Type B pancreatic cell (in vitro differentiated cells): ENCODE data around the gene PRAMEF18. TPM values are rescaled to one million over a fixed set of nuclear protein-coding genes. Genes with fewer than 3 reads are reported as not detected.
"Not testable (repeated sequence)": the region's sequence is repeated elsewhere in the genome, so short reads cannot be mapped to it uniquely, and the experiment has no call there.

Source experiments
- DNase-seq: peaks from one replicate; pipeline ENCODE4 v3.0.0; 2021; ENCODE audit warnings: mixed read lengths; ENCODE audit not compliant: unreplicated experiment; ENCODE audit errors: extremely low spot score
- H3K27ac Mint-ChIP-seq: 2 replicates; pipeline ENCODE4 v1.8.0; 2021; ENCODE audit warnings: mild to moderate bottlenecking, mixed read lengths
- H3K27me3 Mint-ChIP-seq: 2 replicates; pipeline ENCODE4 v1.8.0; 2021; ENCODE audit warnings: mixed read lengths
- H3K36me3 Mint-ChIP-seq: 2 replicates; pipeline ENCODE4 v1.8.0; 2021; ENCODE audit warnings: mixed read lengths
- H3K4me1 Mint-ChIP-seq: one replicate; pipeline ENCODE4 v1.8.0; 2021; ENCODE audit warnings: mixed read lengths; ENCODE audit not compliant: unreplicated experiment
- H3K4me3 Mint-ChIP-seq: 2 replicates; pipeline ENCODE4 v1.8.0; 2021; ENCODE audit warnings: mild to moderate bottlenecking, mixed read lengths
- H3K9me3 Mint-ChIP-seq: 2 replicates; pipeline ENCODE4 v1.8.0; 2021; ENCODE audit warnings: mixed read lengths
- total RNA-seq: library from RNA; stranded (reverse); gene quantifications from 2 replicates; pipeline ENCODE4 v1.2.1, GENCODE V29; 2021; ENCODE audit warnings: low replicate concordance
- TF ChIP-seq, protein P1 (sequence below): fragments of 200-600 bp; sonication (generic); conservative IDR thresholded peaks from 2 replicates; pipeline ENCODE4 v1.5.0; 2021; ENCODE audit warnings: antibody characterized with exemption, mild to moderate bottlenecking

Gene PRAMEF18
- total RNA-seq, 1 donor from 2014 or later, result not detected

DNA sequence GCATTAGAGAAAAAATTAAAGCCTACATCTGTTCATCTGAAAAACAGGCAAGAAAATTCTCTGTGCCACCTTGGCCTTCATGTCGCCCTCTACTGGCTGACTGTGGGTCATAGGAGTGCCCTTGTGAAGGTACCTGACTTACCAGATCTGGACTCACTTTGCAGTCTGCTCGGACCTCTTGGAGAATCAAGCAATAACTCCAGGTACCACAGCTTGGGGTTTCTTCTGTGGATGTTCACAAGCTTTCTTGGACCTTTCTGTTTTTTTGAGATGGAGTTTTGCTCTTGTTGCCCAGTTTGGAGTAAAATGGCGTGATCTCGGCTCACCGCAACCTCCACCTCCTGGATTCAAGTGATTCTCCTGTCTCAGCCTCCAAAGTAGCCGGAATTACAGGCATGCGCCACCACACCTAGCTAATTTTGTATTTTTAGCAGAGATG lies 2.4 kb upstream of the PRAMEF18 start:
- TF ChIP-seq, protein P1, sequence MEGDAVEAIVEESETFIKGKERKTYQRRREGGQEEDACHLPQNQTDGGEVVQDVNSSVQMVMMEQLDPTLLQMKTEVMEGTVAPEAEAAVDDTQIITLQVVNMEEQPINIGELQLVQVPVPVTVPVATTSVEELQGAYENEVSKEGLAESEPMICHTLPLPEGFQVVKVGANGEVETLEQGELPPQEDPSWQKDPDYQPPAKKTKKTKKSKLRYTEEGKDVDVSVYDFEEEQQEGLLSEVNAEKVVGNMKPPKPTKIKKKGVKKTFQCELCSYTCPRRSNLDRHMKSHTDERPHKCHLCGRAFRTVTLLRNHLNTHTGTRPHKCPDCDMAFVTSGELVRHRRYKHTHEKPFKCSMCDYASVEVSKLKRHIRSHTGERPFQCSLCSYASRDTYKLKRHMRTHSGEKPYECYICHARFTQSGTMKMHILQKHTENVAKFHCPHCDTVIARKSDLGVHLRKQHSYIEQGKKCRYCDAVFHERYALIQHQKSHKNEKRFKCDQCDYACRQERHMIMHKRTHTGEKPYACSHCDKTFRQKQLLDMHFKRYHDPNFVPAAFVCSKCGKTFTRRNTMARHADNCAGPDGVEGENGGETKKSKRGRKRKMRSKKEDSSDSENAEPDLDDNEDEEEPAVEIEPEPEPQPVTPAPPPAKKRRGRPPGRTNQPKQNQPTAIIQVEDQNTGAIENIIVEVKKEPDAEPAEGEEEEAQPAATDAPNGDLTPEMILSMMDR, result no peak
- Mint-ChIP-seq H3K4me1 (no peaks in the 10 kb centered on the region), H3K4me3 (no peak overlapping the region), H3K9me3 (peaks cover 12% of the 10 kb centered on the region), H3K27ac (no peak overlapping the region), H3K36me3 (no peaks in the 10 kb centered on the region), H3K27me3 (no peaks in the 10 kb centered on the region)
- DNase-seq, result peak; percentile 42

- not testable (repeated sequence) for H3K27ac Mint-ChIP-seq, H3K36me3 Mint-ChIP-seq, H3K4me3 Mint-ChIP-seq, H3K4me1 Mint-ChIP-seq, H3K27me3 Mint-ChIP-seq
- peak; percentile 45 for DNase-seq
- peaks cover 12% of the 10 kb centered on the region for H3K9me3 Mint-ChIP-seq
Observed at GRCh38 chr1:13227271-13228055, 1.5 kb upstream of the PRAMEF18 start.

DNA sequence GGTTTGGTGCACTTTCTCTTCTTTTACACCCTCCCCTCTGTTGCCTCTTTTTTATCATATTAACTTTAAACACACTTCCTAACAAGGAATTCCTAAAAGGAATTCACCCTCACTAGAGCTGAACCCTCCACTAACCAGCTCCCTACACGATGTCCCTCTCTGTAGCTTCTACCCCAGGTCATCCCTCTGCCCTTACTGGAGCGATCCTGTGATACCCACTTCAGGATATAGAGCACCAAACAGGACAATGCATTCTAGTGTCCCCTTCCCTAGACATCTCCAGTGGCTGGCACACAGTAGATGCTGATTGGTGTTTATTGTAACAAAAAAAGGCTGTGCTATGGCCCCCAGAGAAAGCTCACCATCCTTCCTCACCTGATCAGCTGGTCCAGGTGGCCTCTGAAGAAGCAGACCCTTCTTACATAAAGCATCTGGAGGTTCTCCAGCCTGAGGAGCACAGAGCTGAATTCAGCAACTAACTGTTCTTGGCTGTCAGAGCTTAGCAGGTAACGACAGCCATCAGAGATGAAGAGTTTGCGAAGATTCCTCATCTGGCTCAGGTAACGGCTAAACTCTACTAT lies 1.4 kb downstream of the PRAMEF18 start:
- Mint-ChIP-seq H3K27ac (no peak overlapping the region), H3K27me3 (no peaks in the 10 kb centered on the region), H3K4me3 (no peak overlapping the region), H3K4me1 (no peaks in the 10 kb centered on the region), H3K36me3 (no peaks in the 10 kb centered on the region), H3K9me3 (peaks cover 12% of the 10 kb centered on the region)
- TF ChIP-seq, protein P1, result no peak
- peak; percentile 62 for DNase-seq

- DNase-seq, result not testable (repeated sequence)
- H3K9me3 Mint-ChIP-seq, result peaks cover 12% of the 10 kb centered on the region
Observed at GRCh38 chr1:13222788-13223187, 3.2 kb downstream of the PRAMEF18 start.

DNA sequence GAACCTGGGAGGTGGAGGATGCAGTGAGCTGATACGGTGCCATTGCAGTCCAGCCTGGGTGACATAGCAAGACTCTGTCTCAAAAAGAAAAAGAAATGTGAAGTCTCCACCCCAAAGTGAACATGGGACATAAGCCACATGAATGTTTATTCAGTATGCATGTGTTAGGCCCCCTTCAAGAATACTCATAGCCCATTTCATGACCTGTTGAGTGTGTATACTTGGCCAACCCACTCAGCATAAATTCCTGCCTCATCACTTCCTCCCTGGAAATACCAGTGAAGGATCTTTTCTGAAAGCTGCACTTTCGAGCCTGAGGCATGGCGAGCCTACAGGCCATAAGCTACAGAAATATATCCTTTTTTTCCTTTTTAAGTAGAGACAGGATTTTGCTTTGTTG lies 6.8 kb downstream of the PRAMEF18 start:
- not testable (repeated sequence) for H3K27me3 Mint-ChIP-seq, H3K4me3 Mint-ChIP-seq, H3K27ac Mint-ChIP-seq, H3K4me1 Mint-ChIP-seq, H3K36me3 Mint-ChIP-seq, DNase-seq, H3K9me3 Mint-ChIP-seq

More at GRCh38 chr1:13222788-13223187, 3.2 kb downstream of the PRAMEF18 start:
- not testable (repeated sequence) for H3K27me3 Mint-ChIP-seq, H3K27ac Mint-ChIP-seq, H3K4me3 Mint-ChIP-seq, H3K4me1 Mint-ChIP-seq, H3K36me3 Mint-ChIP-seq

DNA sequence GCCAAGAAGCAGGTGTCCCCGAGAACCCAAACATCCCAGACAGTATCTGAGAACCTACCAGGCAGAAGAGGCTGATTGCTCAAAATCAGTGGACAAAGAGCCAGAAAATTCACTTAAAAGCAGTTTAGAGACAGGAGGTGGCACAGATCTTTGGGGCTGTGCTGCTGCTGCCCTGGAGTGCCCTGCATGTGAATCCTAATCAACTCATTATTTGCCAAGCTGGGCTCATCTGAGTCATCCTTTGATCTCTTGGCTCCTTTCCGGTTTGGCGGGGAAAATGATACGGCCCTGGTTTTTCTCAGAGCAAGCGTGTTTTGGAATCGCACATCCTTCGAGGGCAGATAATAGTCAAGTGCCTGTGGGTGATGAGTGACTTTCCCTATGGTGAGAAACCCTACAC lies 9.3 kb downstream of the PRAMEF18 start:
- H3K27ac Mint-ChIP-seq, H3K36me3 Mint-ChIP-seq, H3K27me3 Mint-ChIP-seq, DNase-seq, H3K9me3 Mint-ChIP-seq, H3K4me3 Mint-ChIP-seq, H3K4me1 Mint-ChIP-seq: not testable (repeated sequence)

DNA sequence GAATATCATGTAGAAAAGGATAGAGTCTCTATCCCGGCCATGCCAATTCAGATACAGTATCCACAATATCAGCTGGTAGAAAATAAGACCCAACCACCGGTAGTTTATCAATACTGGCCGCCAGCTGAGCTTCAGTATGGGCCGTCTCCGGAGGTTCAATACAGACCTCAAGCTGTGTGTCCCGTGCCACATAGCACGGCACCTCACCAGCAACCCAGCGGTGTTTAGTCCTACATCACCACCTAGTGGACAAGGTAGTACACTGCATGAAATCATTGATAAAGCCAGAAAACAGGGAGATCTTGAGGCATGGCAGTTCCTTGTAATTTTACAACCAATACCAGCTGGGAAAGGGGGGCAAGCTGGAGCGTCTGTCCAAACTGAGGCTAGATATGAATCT lies 17.2 kb downstream of the PRAMEF18 start:
- not testable (repeated sequence) for H3K9me3 Mint-ChIP-seq, H3K36me3 Mint-ChIP-seq, H3K4me1 Mint-ChIP-seq, H3K4me3 Mint-ChIP-seq, H3K27ac Mint-ChIP-seq, DNase-seq, H3K27me3 Mint-ChIP-seq

- not testable (repeated sequence) for H3K27ac Mint-ChIP-seq, H3K27me3 Mint-ChIP-seq, DNase-seq, H3K9me3 Mint-ChIP-seq, H3K36me3 Mint-ChIP-seq, H3K4me1 Mint-ChIP-seq, H3K4me3 Mint-ChIP-seq
Observed at GRCh38 chr1:13201309-13201708, 24.6 kb downstream of the PRAMEF18 start, which contains the start of gene PRAMEF13. PRAMEF13 (minus strand) TSS chr1:13201409; CDS start chr1:13199589, 1,820 bp downstream.

Other genes with a start within 250 kb of the PRAMEF18 start
- not detected in 2 replicates for gene PRAMEF27, start 169.6 kb downstream of the PRAMEF18 start, total RNA-seq
- not detected in 2 replicates for gene HNRNPCL3, start 165.4 kb downstream of the PRAMEF18 start, total RNA-seq
- not detected in 2 replicates for gene PRAMEF25, start 155.4 kb downstream of the PRAMEF18 start, total RNA-seq
- not detected in 2 replicates for gene HNRNPCL2, start 109.3 kb downstream of the PRAMEF18 start, total RNA-seq
- not detected in 2 replicates for gene PRAMEF26, start 70.1 kb downstream of the PRAMEF18 start, total RNA-seq
- not detected in 2 replicates for gene HNRNPCL4, start 60.5 kb downstream of the PRAMEF18 start, total RNA-seq
- not detected in 2 replicates for gene PRAMEF9, start 54.3 kb downstream of the PRAMEF18 start, total RNA-seq
- gene PRAMEF13, start 24.7 kb downstream of the PRAMEF18 start, total RNA-seq, result not detected in 2 replicates
- gene PRAMEF5, start 28.0 kb upstream of the PRAMEF18 start, total RNA-seq, result not detected in 2 replicates
- not detected in 2 replicates for gene PRAMEF8, start 59.0 kb upstream of the PRAMEF18 start, total RNA-seq
- gene PRAMEF33, start 77.4 kb upstream of the PRAMEF18 start, total RNA-seq, result not detected in 2 replicates
- not detected in 2 replicates for gene PRAMEF15, start 89.4 kb upstream of the PRAMEF18 start, total RNA-seq
- gene PRAMEF14, start 121.0 kb upstream of the PRAMEF18 start, total RNA-seq, result not detected in 2 replicates
- gene PRAMEF19, start 145.8 kb upstream of the PRAMEF18 start, total RNA-seq, result not detected in 2 replicates
- gene PRAMEF17, start 163.5 kb upstream of the PRAMEF18 start, total RNA-seq, result not detected in 2 replicates
- not detected in 2 replicates for gene PRAMEF20, start 184.3 kb upstream of the PRAMEF18 start, total RNA-seq